ENCODE measurements around the gene ATP2B3.

DNA sequence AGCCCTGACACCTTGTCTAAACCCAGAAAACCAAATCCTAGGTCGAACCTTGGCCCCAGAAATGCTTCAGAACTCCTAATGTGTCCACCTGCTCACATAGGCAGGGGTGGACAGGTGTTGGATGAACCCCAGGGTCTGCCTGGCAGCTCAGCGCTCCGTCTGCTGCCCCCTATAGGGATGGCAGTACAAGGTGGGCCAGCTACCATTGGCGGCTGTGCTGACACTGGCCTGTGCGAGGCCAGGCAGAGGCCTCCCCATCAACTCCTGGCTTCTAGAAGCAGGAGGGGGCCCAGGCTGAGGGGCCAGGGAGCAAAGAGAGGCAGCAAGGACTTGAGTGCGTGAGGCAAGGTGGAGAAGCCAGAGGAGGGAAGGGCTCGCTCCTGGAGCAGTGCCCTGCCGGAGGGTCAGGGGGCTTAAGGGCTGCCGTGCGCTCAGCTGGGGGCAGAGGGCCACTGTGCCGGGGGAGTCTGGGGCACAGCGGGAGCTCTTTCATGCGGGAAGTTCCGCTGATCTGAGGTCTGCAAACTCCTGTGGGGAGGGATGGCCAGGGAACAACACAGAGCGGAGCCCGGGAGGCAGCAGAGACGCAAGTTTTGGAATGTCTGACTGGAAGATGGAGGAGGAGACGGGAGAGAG, 60.9 kb downstream of the ATP2B3 start:
- TF ChIP-seq POLR2A (IDR thresholded peaks at IDR 0.05), result no peak
- TF ChIP-seq, protein P1, sequence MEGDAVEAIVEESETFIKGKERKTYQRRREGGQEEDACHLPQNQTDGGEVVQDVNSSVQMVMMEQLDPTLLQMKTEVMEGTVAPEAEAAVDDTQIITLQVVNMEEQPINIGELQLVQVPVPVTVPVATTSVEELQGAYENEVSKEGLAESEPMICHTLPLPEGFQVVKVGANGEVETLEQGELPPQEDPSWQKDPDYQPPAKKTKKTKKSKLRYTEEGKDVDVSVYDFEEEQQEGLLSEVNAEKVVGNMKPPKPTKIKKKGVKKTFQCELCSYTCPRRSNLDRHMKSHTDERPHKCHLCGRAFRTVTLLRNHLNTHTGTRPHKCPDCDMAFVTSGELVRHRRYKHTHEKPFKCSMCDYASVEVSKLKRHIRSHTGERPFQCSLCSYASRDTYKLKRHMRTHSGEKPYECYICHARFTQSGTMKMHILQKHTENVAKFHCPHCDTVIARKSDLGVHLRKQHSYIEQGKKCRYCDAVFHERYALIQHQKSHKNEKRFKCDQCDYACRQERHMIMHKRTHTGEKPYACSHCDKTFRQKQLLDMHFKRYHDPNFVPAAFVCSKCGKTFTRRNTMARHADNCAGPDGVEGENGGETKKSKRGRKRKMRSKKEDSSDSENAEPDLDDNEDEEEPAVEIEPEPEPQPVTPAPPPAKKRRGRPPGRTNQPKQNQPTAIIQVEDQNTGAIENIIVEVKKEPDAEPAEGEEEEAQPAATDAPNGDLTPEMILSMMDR (IDR thresholded peaks at IDR 0.05), result no peak
